GM23338 (cell line): Measurements from ENCODE around the gene XKRX. TPM values are rescaled to one million over a fixed set of nuclear protein-coding genes. Genes with fewer than 3 reads are reported as not detected.

Source experiments
- ATAC-seq: fragments of 200-7000 bp; cut with Tn5 transposase; 3 replicates; pipeline ENCODE4 v1.9.1; 2020
- DNase-seq: peaks from one replicate; pipeline ENCODE4 v3.0.0-alpha.2; 2015; ENCODE audit warnings: low spot score
- H2AFZ ChIP-seq: fragments of 200-600 bp; sonication (generic); 2 replicates; pipeline ENCODE4 v1.8.0; 2016; ENCODE audit warnings: antibody characterized with exemption, mild to moderate bottlenecking, moderate library complexity
- H3F3A ChIP-seq: fragments of 200-600 bp; sonication (generic); replicated peaks from 2 replicates; pipeline ENCODE4 v1.8.0; 2017; ENCODE audit warnings: antibody characterized with exemption, mixed run types, low read depth
- H3K27ac ChIP-seq: fragments of 200-600 bp; sonication (generic); 2 replicates; pipeline ENCODE4 v1.6.1; 2016; ENCODE audit warnings: low read depth
- H3K27me3 ChIP-seq: fragments of 200-600 bp; sonication (generic); 2 replicates; pipeline ENCODE4 v1.8.0; 2016; ENCODE audit warnings: mild to moderate bottlenecking, mixed run types, moderate library complexity; ENCODE audit not compliant: insufficient read depth
- H3K36me3 ChIP-seq: fragments of 200-600 bp; sonication (generic); 2 replicates; pipeline ENCODE4 v1.8.0; 2016; ENCODE audit warnings: mild to moderate bottlenecking; ENCODE audit not compliant: insufficient read depth
- H3K4me1 ChIP-seq: fragments of 200-600 bp; sonication (generic); 2 replicates; pipeline ENCODE4 v1.8.0; 2016; ENCODE audit warnings: mild to moderate bottlenecking, moderate library complexity; ENCODE audit not compliant: insufficient read depth
- H3K4me2 ChIP-seq: fragments of 200-600 bp; sonication (generic); 2 replicates; pipeline ENCODE4 v1.7.1; 2017; ENCODE audit warnings: mixed run types
- H3K4me3 ChIP-seq: fragments of 200-600 bp; sonication (generic); 2 replicates; pipeline ENCODE4 v1.6.1; 2016; ENCODE audit warnings: mixed run types
- H3K79me2 ChIP-seq: fragments of 200-600 bp; sonication (generic); replicated peaks from 2 replicates; pipeline ENCODE4 v1.8.0; 2017; ENCODE audit warnings: mild to moderate bottlenecking; ENCODE audit not compliant: insufficient read depth
- H3K9me2 ChIP-seq: fragments of 200-600 bp; sonication (generic); 2 replicates; pipeline ENCODE4 v1.8.0; 2017; ENCODE audit not compliant: insufficient read depth
- H4K20me1 ChIP-seq: fragments of 200-600 bp; sonication (generic); replicated peaks from 2 replicates; pipeline ENCODE4 v1.8.0; 2017; ENCODE audit warnings: mild to moderate bottlenecking; ENCODE audit not compliant: insufficient read depth
- H3K27ac Mint-ChIP-seq: 2 replicates; pipeline ENCODE4 v1.8.0; 2020; ENCODE audit warnings: inconsistent platforms, mild to moderate bottlenecking, moderate library complexity, mixed read lengths
- H3K27me3 Mint-ChIP-seq: 3 replicates; pipeline ENCODE4 v1.8.0; 2022; ENCODE audit warnings: low read depth, mild to moderate bottlenecking, moderate library complexity, mixed read lengths, inconsistent platforms; ENCODE audit not compliant: insufficient read depth, poor library complexity
- H3K36me3 Mint-ChIP-seq: 3 replicates; pipeline ENCODE4 v1.8.0; 2021; ENCODE audit warnings: low read depth, mild to moderate bottlenecking, inconsistent platforms, moderate library complexity, mixed read lengths
- H3K4me1 Mint-ChIP-seq: 3 replicates; pipeline ENCODE4 v1.8.0; 2020; ENCODE audit warnings: mild to moderate bottlenecking, inconsistent platforms, mixed read lengths
- H3K4me3 Mint-ChIP-seq: 3 replicates; pipeline ENCODE4 v1.8.0; 2021; ENCODE audit warnings: moderate library complexity, mild to moderate bottlenecking, inconsistent platforms, mixed read lengths
- H3K9me3 Mint-ChIP-seq: 3 replicates; pipeline ENCODE4 v1.8.0; 2020; ENCODE audit warnings: moderate library complexity, mild to moderate bottlenecking, inconsistent platforms, mixed read lengths
- CREB1 ChIP-seq: fragments of 250-450 bp; sonication (Bioruptor Pico); IDR thresholded peaks from 2 replicates; pipeline ENCODE4 v1.5.0; 2020; ENCODE audit warnings: low read depth, mild to moderate bottlenecking, moderate library complexity
- EZH2 ChIP-seq: fragments of 200-600 bp; sonication (generic); IDR thresholded peaks from one replicate; pipeline ENCODE4 v1.8.0; 2017; ENCODE audit warnings: antibody characterized with exemption, mild to moderate bottlenecking, low read depth; ENCODE audit not compliant: unreplicated experiment
- EZH2phosphoT487 ChIP-seq: fragments of 200-600 bp; sonication (generic); IDR thresholded peaks from one replicate; pipeline ENCODE4 v1.8.1; 2018; ENCODE audit warnings: antibody characterized with exemption; ENCODE audit not compliant: unreplicated experiment
- JUNB ChIP-seq: IDR thresholded peaks from one replicate; pipeline ENCODE4 v1.6.1; 2016; ENCODE audit warnings: antibody characterized with exemption; ENCODE audit not compliant: unreplicated experiment
- NANOG ChIP-seq: IDR thresholded peaks from 2 replicates; pipeline ENCODE4 v1.6.1; 2016; ENCODE audit warnings: antibody characterized with exemption, borderline replicate concordance
- POLR2AphosphoS5 ChIP-seq: IDR thresholded peaks from 2 replicates; pipeline ENCODE4 v1.6.1; 2016; ENCODE audit warnings: antibody characterized with exemption, low read depth
- STAT1 ChIP-seq: IDR thresholded peaks from one replicate; pipeline ENCODE4 v1.6.1; 2016; ENCODE audit warnings: antibody characterized with exemption; ENCODE audit not compliant: unreplicated experiment
- ZNF114 ChIP-seq: fragments of 250-450 bp; sonication (Bioruptor Pico); IDR thresholded peaks from 2 replicates; pipeline ENCODE4 v1.5.0; 2020; ENCODE audit warnings: mild to moderate bottlenecking, moderate library complexity
- ZNF331 ChIP-seq: fragments of 250-450 bp; sonication (Bioruptor Pico); IDR thresholded peaks from 2 replicates; pipeline ENCODE4 v1.5.0; 2020; ENCODE audit warnings: low read depth, mild to moderate bottlenecking, moderate library complexity
- polyA plus RNA-seq: library from polyadenylated mRNA; unstranded; fragments of >200 nt; fragmentation: Nextera tagmentation; extraction: Ambion mirVana; gene quantifications from 2 replicates; pipeline ENCODE4 v1.2.1, GENCODE V29; 2016
- total RNA-seq: library from RNA; depleted of rRNA; stranded (reverse); fragments of >200 nt; shearing (Covaris generic); gene quantifications from 2 replicates; pipeline ENCODE4 v1.2.3, GENCODE V29; 2014
- TF ChIP-seq, protein P1 (sequence below): IDR thresholded peaks from one replicate; pipeline ENCODE4 v1.6.1; 2018; ENCODE audit warnings: antibody characterized with exemption; ENCODE audit not compliant: unreplicated experiment
- TF ChIP-seq, protein P2 (sequence below), 2 experiments: fragments of 200-600 bp in 1 of 2; sonication (generic) in 1 of 2; conservative IDR thresholded peaks; 2 replicates each; pipeline versions ENCODE4 v1.5.1 to v1.6.1; 2016 to 2017; ENCODE audit warnings: antibody characterized with exemption in 2 of 2, low read depth in 2 of 2, mild to moderate bottlenecking in 2 of 2, moderate library complexity in 1 of 2
- TF ChIP-seq, protein P3 (sequence below): fragments of 250-450 bp; sonication (Bioruptor Pico); IDR thresholded peaks from 2 replicates; pipeline ENCODE4 v1.5.0; 2020; ENCODE audit warnings: mild to moderate bottlenecking, moderate library complexity
- TF ChIP-seq, protein P4 (sequence below): IDR thresholded peaks from 2 replicates; pipeline ENCODE4 v1.6.1; 2016; ENCODE audit warnings: antibody characterized with exemption

Gene XKRX
- total and polyA plus RNA-seq, 2 experiments from 2014 or later, result 0.16 to 0.83 TPM

DNA sequence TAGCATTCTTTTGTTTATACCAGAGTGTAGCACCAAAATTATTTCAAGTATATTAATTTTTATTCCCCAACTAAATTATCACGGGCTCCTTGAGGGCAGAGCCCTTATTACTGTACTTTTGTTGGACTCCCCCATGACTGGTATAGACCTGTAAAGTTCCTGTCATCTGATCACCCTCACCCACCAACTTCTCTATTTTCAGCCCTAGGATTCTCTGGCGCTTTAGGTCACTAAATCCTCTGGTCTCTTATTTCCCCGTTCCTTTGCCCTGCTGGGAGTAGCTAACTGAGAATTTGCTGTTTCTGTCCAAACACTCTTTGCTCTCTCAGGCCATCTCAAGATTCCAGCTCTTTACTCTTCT is 3.2 kb upstream of the XKRX start:
- H3K27ac Mint-ChIP-seq, result no peak overlapping the region
- H3K79me2 ChIP-seq, result no peaks in the 10 kb centered on the region
- H3K4me2 ChIP-seq, result no peak overlapping the region
- TF ChIP-seq POLR2AphosphoS5 (no peak), NANOG (no peak), EZH2 (no peak), CREB1 (no peak), ZNF331 (CRISPR knock-in tag) (no peak), EZH2phosphoT487 (no peak), STAT1 (no peak), JUNB (no peak), ZNF114 (CRISPR knock-in tag) (no peak)
- TF ChIP-seq, protein P1, sequence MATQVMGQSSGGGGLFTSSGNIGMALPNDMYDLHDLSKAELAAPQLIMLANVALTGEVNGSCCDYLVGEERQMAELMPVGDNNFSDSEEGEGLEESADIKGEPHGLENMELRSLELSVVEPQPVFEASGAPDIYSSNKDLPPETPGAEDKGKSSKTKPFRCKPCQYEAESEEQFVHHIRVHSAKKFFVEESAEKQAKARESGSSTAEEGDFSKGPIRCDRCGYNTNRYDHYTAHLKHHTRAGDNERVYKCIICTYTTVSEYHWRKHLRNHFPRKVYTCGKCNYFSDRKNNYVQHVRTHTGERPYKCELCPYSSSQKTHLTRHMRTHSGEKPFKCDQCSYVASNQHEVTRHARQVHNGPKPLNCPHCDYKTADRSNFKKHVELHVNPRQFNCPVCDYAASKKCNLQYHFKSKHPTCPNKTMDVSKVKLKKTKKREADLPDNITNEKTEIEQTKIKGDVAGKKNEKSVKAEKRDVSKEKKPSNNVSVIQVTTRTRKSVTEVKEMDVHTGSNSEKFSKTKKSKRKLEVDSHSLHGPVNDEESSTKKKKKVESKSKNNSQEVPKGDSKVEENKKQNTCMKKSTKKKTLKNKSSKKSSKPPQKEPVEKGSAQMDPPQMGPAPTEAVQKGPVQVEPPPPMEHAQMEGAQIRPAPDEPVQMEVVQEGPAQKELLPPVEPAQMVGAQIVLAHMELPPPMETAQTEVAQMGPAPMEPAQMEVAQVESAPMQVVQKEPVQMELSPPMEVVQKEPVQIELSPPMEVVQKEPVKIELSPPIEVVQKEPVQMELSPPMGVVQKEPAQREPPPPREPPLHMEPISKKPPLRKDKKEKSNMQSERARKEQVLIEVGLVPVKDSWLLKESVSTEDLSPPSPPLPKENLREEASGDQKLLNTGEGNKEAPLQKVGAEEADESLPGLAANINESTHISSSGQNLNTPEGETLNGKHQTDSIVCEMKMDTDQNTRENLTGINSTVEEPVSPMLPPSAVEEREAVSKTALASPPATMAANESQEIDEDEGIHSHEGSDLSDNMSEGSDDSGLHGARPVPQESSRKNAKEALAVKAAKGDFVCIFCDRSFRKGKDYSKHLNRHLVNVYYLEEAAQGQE, result no peak
- TF ChIP-seq, protein P2, sequence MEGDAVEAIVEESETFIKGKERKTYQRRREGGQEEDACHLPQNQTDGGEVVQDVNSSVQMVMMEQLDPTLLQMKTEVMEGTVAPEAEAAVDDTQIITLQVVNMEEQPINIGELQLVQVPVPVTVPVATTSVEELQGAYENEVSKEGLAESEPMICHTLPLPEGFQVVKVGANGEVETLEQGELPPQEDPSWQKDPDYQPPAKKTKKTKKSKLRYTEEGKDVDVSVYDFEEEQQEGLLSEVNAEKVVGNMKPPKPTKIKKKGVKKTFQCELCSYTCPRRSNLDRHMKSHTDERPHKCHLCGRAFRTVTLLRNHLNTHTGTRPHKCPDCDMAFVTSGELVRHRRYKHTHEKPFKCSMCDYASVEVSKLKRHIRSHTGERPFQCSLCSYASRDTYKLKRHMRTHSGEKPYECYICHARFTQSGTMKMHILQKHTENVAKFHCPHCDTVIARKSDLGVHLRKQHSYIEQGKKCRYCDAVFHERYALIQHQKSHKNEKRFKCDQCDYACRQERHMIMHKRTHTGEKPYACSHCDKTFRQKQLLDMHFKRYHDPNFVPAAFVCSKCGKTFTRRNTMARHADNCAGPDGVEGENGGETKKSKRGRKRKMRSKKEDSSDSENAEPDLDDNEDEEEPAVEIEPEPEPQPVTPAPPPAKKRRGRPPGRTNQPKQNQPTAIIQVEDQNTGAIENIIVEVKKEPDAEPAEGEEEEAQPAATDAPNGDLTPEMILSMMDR (conservative IDR thresholded peaks at IDR 0.05; ENCODE audit: low read depth in 2 of 2), result no peak
- TF ChIP-seq, protein P3, sequence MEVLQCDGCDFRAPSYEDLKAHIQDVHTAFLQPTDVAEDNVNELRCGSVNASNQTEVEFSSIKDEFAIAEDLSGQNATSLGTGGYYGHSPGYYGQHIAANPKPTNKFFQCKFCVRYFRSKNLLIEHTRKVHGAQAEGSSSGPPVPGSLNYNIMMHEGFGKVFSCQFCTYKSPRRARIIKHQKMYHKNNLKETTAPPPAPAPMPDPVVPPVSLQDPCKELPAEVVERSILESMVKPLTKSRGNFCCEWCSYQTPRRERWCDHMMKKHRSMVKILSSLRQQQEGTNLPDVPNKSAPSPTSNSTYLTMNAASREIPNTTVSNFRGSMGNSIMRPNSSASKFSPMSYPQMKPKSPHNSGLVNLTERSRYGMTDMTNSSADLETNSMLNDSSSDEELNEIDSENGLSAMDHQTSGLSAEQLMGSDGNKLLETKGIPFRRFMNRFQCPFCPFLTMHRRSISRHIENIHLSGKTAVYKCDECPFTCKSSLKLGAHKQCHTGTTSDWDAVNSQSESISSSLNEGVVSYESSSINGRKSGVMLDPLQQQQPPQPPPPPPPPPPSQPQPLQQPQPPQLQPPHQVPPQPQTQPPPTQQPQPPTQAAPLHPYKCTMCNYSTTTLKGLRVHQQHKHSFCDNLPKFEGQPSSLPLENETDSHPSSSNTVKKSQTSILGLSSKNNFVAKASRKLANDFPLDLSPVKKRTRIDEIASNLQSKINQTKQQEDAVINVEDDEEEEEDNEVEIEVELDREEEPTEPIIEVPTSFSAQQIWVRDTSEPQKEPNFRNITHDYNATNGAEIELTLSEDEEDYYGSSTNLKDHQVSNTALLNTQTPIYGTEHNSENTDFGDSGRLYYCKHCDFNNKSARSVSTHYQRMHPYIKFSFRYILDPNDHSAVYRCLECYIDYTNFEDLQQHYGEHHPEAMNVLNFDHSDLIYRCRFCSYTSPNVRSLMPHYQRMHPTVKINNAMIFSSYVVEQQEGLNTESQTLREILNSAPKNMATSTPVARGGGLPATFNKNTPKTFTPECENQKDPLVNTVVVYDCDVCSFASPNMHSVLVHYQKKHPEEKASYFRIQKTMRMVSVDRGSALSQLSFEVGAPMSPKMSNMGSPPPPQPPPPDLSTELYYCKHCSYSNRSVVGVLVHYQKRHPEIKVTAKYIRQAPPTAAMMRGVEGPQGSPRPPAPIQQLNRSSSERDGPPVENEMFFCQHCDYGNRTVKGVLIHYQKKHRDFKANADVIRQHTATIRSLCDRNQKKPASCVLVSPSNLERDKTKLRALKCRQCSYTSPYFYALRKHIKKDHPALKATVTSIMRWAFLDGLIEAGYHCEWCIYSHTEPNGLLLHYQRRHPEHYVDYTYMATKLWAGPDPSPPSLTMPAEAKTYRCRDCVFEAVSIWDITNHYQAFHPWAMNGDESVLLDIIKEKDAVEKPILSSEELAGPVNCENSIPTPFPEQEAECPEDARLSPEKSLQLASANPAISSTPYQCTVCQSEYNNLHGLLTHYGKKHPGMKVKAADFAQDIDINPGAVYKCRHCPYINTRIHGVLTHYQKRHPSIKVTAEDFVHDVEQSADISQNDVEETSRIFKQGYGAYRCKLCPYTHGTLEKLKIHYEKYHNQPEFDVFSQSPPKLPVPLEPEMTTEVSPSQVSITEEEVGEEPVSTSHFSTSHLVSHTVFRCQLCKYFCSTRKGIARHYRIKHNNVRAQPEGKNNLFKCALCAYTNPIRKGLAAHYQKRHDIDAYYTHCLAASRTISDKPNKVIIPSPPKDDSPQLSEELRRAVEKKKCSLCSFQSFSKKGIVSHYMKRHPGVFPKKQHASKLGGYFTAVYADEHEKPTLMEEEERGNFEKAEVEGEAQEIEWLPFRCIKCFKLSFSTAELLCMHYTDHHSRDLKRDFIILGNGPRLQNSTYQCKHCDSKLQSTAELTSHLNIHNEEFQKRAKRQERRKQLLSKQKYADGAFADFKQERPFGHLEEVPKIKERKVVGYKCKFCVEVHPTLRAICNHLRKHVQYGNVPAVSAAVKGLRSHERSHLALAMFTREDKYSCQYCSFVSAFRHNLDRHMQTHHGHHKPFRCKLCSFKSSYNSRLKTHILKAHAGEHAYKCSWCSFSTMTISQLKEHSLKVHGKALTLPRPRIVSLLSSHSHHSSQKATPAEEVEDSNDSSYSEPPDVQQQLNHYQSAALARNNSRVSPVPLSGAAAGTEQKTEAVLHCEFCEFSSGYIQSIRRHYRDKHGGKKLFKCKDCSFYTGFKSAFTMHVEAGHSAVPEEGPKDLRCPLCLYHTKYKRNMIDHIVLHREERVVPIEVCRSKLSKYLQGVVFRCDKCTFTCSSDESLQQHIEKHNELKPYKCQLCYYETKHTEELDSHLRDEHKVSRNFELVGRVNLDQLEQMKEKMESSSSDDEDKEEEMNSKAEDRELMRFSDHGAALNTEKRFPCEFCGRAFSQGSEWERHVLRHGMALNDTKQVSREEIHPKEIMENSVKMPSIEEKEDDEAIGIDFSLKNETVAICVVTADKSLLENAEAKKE, result no peak
- TF ChIP-seq, protein P4, sequence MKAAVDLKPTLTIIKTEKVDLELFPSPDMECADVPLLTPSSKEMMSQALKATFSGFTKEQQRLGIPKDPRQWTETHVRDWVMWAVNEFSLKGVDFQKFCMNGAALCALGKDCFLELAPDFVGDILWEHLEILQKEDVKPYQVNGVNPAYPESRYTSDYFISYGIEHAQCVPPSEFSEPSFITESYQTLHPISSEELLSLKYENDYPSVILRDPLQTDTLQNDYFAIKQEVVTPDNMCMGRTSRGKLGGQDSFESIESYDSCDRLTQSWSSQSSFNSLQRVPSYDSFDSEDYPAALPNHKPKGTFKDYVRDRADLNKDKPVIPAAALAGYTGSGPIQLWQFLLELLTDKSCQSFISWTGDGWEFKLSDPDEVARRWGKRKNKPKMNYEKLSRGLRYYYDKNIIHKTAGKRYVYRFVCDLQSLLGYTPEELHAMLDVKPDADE, result no peak
- no peak overlapping the region for H3K4me3 ChIP-seq
- H3K36me3 Mint-ChIP-seq, result peaks cover 3% of the 10 kb centered on the region; the same call in 1 of the 3 replicates
- ATAC-seq (no peak), DNase-seq (no peak)
- peaks cover 14% of the 10 kb centered on the region for H3K27me3 Mint-ChIP-seq
- no peak overlapping the region for H2AFZ ChIP-seq
- H3K4me1 Mint-ChIP-seq, result peaks cover 4% of the 10 kb centered on the region
- H3K36me3 ChIP-seq, result no peaks in the 10 kb centered on the region
- H3K27me3 ChIP-seq, result peaks cover 13% of the 10 kb centered on the region
- H3F3A ChIP-seq, result no peaks in the 10 kb centered on the region
- H3K9me3 Mint-ChIP-seq, result no peaks in the 10 kb centered on the region; the same call in 2 of the 3 replicates
- no peaks in the 10 kb centered on the region for H3K4me1 ChIP-seq
- H4K20me1 ChIP-seq, result no peaks in the 10 kb centered on the region
- H3K9me2 ChIP-seq, result no peaks in the 10 kb centered on the region
- H3K4me3 Mint-ChIP-seq, result no peak overlapping the region
- H3K27ac ChIP-seq, result no peak overlapping the region
